Neural progenitor cell (in vitro differentiated cells): Measurements from ENCODE around the gene HIPK2. TPM values are rescaled to one million over a fixed set of nuclear protein-coding genes. Genes with fewer than 3 reads are reported as not detected.

Experiments used
- DNase-seq: peaks from one replicate; pipeline ENCODE4 v3.0.0-alpha.2; 2016; ENCODE audit warnings: low spot score
- H2AFZ ChIP-seq: fragments of 200-600 bp; sonication (generic); replicated peaks from 2 replicates; pipeline ENCODE4 v1.6.1; 2016; ENCODE audit warnings: antibody characterized with exemption
- H3F3A ChIP-seq: fragments of 200-600 bp; sonication (generic); 2 replicates; pipeline ENCODE4 v1.6.1; 2016; ENCODE audit warnings: antibody characterized with exemption, low read depth
- H3K27ac ChIP-seq: fragments of 200-600 bp; sonication (generic); 2 replicates; pipeline ENCODE4 v1.5.1; 2016; ENCODE audit warnings: mild to moderate bottlenecking
- H3K27me3 ChIP-seq: fragments of 200-600 bp; sonication (generic); 2 replicates; pipeline ENCODE4 v1.6.1; 2016; ENCODE audit warnings: mild to moderate bottlenecking, moderate library complexity
- H3K36me3 ChIP-seq: fragments of 200-600 bp; sonication (generic); 2 replicates; pipeline ENCODE4 v1.5.1; 2016
- H3K4me1 ChIP-seq: fragments of 200-600 bp; sonication (generic); 2 replicates; pipeline ENCODE4 v1.6.1; 2016; ENCODE audit warnings: mixed run types
- H3K4me2 ChIP-seq: fragments of 200-600 bp; sonication (generic); 2 replicates; pipeline ENCODE4 v1.6.1; 2016
- H3K4me3 ChIP-seq: fragments of 200-600 bp; sonication (generic); 2 replicates; pipeline ENCODE4 v1.5.1; 2016
- H3K79me2 ChIP-seq: fragments of 200-600 bp; sonication (generic); 2 replicates; pipeline ENCODE4 v1.6.1; 2016; ENCODE audit warnings: low read depth
- H3K9ac ChIP-seq: fragments of 200-600 bp; sonication (generic); 2 replicates; pipeline ENCODE4 v1.6.1; 2016
- H3K9me3 ChIP-seq: fragments of 200-600 bp; sonication (generic); 2 replicates; pipeline ENCODE4 v1.5.1; 2016; ENCODE audit warnings: low read depth
- H4K20me1 ChIP-seq: fragments of 200-600 bp; sonication (generic); 2 replicates; pipeline ENCODE4 v1.6.1; 2016; ENCODE audit warnings: low read depth
- H3K27ac Mint-ChIP-seq: 3 replicates; pipeline ENCODE4 v1.8.0; 2021; ENCODE audit warnings: mixed read lengths
- H3K27me3 Mint-ChIP-seq: 2 replicates; pipeline ENCODE4 v1.8.0; 2022; ENCODE audit warnings: low read depth, mild to moderate bottlenecking, inconsistent platforms, moderate library complexity, mixed read lengths; ENCODE audit not compliant: insufficient read depth
- H3K36me3 Mint-ChIP-seq: 3 replicates; pipeline ENCODE4 v1.8.0; 2021; ENCODE audit warnings: mixed read lengths
- H3K4me1 Mint-ChIP-seq: 3 replicates; pipeline ENCODE4 v1.8.0; 2021; ENCODE audit warnings: mixed read lengths
- H3K4me3 Mint-ChIP-seq: 3 replicates; pipeline ENCODE4 v1.8.0; 2021; ENCODE audit warnings: mild to moderate bottlenecking, moderate library complexity, mixed read lengths
- H3K9me3 Mint-ChIP-seq: 3 replicates; pipeline ENCODE4 v1.8.0; 2020; ENCODE audit warnings: mixed read lengths
- CTCF ChIP-seq: fragments of 200-600 bp; sonication (generic); IDR thresholded peaks from 2 replicates; pipeline ENCODE4 v1.5.1; 2017; ENCODE audit warnings: antibody characterized with exemption, mild to moderate bottlenecking
- EZH2 ChIP-seq: fragments of 200-600 bp; sonication (generic); IDR thresholded peaks from 2 replicates; pipeline ENCODE4 v1.6.1; 2017; ENCODE audit warnings: antibody characterized with exemption, mild to moderate bottlenecking, moderate library complexity
- EZH2phosphoT487 ChIP-seq: fragments of 200-600 bp; sonication (generic); IDR thresholded peaks from 2 replicates; pipeline ENCODE4 v1.6.1; 2017; ENCODE audit warnings: antibody characterized with exemption
- total RNA-seq: library from RNA; depleted of rRNA; stranded (reverse); fragments of >200 nt; gene quantifications from 2 replicates; pipeline ENCODE4 v1.2.3, GENCODE V29; 2015; ENCODE audit warnings: low replicate concordance

Gene HIPK2
- total RNA-seq, 1 donor from 2014 or later = 12.8 TPM

GRCh38 chr7:139664434-139664833, 113.4 kb downstream of the HIPK2 start:
- H3K27ac ChIP-seq = no peak overlapping the region
- H2AFZ ChIP-seq = no peak overlapping the region
- H3K4me1 ChIP-seq = peaks cover 21% of the 10 kb centered on the region
- no peak overlapping the region for H3K4me3 ChIP-seq
- peak overlapping the region; percentile 4 for H3K27ac Mint-ChIP-seq
- peaks cover 5% of the 10 kb centered on the region for H3K36me3 Mint-ChIP-seq
- H3K4me2 ChIP-seq = no peak overlapping the region
- no peaks in the 10 kb centered on the region for H3K79me2 ChIP-seq
- no peaks in the 10 kb centered on the region for H3K27me3 ChIP-seq
- no peak for TF ChIP-seq EZH2
- no peak for TF ChIP-seq EZH2phosphoT487
- TF ChIP-seq CTCF = no peak
- DNase-seq = no peak
- H3K9me3 Mint-ChIP-seq = no peaks in the 10 kb centered on the region
- H3K27me3 Mint-ChIP-seq = peaks cover 2% of the 10 kb centered on the region
- H3K4me1 Mint-ChIP-seq = peaks cover 54% of the 10 kb centered on the region
- H3K36me3 ChIP-seq = no peaks in the 10 kb centered on the region
- H3F3A ChIP-seq = peaks cover 7% of the 10 kb centered on the region
- H4K20me1 ChIP-seq = peaks cover 25% of the 10 kb centered on the region
- no peak overlapping the region for H3K9ac ChIP-seq
- no peak overlapping the region for H3K4me3 Mint-ChIP-seq
- H3K9me3 ChIP-seq = no peaks in the 10 kb centered on the region

GRCh38 chr7:139663608-139664177, 114.1 kb downstream of the HIPK2 start:
- no peak overlapping the region for H3K27ac Mint-ChIP-seq
- no peak for TF ChIP-seq CTCF
- TF ChIP-seq EZH2 = no peak
- TF ChIP-seq EZH2phosphoT487 = no peak

DNA sequence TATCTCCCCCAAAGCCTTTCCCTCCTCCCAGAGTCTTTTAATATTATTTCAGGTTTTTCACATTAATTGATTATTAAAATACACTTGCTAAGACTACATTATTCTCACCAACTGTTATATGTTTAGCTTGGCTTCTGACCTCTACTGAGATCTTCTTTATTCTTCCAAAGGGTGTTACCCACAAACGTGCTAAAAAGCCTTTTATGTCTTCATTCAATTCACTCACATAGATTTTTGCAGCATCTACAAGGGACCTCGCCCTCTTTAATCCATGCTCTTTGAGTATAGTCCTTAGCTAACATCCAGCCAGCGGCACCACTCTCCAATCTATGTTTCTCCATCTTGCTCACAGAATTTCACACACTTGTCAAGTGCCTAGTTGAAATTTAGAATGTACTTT, 115.9 kb downstream of the HIPK2 start:
- Histone ChIP-seq H3K36me3 (no peaks in the 10 kb centered on the region), H3K4me1 (peaks cover 24% of the 10 kb centered on the region), H3K9me3 (no peaks in the 10 kb centered on the region), H4K20me1 (peaks cover 47% of the 10 kb centered on the region), H3K4me2 (no peak overlapping the region), H3K79me2 (no peaks in the 10 kb centered on the region), H3F3A (peaks cover 15% of the 10 kb centered on the region), H3K4me3 (no peak overlapping the region), H3K27ac (no peak overlapping the region), H3K9ac (no peak overlapping the region), H2AFZ (no peak overlapping the region), H3K27me3 (no peaks in the 10 kb centered on the region)
- Mint-ChIP-seq H3K36me3 (peaks cover 2% of the 10 kb centered on the region), H3K27ac (no peak overlapping the region), H3K4me3 (no peak overlapping the region), H3K4me1 (peaks cover 61% of the 10 kb centered on the region), H3K27me3 (peaks cover 2% of the 10 kb centered on the region), H3K9me3 (no peaks in the 10 kb centered on the region)
- TF ChIP-seq CTCF (no peak), EZH2phosphoT487 (no peak), EZH2 (no peak)
- DNase-seq = no peak

More at GRCh38 chr7:139663608-139664177, 114.1 kb downstream of the HIPK2 start:
- Histone ChIP-seq H3K27ac (no peak overlapping the region), H3K27me3 (no peaks in the 10 kb centered on the region), H4K20me1 (peaks cover 32% of the 10 kb centered on the region), H3K4me3 (no peak overlapping the region), H3K79me2 (no peaks in the 10 kb centered on the region), H3K9me3 (no peaks in the 10 kb centered on the region), H3F3A (peaks cover 14% of the 10 kb centered on the region), H3K4me2 (no peak overlapping the region), H3K4me1 (peaks cover 22% of the 10 kb centered on the region), H2AFZ (no peak overlapping the region), H3K9ac (no peak overlapping the region), H3K36me3 (no peaks in the 10 kb centered on the region)
- Mint-ChIP-seq H3K27me3 (peaks cover 2% of the 10 kb centered on the region), H3K9me3 (no peaks in the 10 kb centered on the region), H3K4me1 (peaks cover 55% of the 10 kb centered on the region), H3K4me3 (no peak overlapping the region), H3K36me3 (peaks cover 5% of the 10 kb centered on the region)
- no peak for DNase-seq
